D721Med (cell line): ENCODE measurements around the gene MATCAP1.

Experiments used
- DNase-seq: peaks from one replicate; pipeline ENCODE4 v3.0.0; 2011; ENCODE audit warnings: low spot score; ENCODE audit not compliant: insufficient read length
- FAIRE-seq: peaks from 2 replicates; lab custom pipeline; 2011; peaks lifted over from hg19 to GRCh38; lab: Jason Lieb, UNC
- TF ChIP-seq, protein P1 (sequence below): IDR thresholded peaks from 2 replicates; pipeline ENCODE4 v1.5.1; 2012; ENCODE audit warnings: mild to moderate bottlenecking, control low read depth; ENCODE audit not compliant: insufficient read depth; ENCODE audit errors: missing control alignments

Gene MATCAP1

GRCh38 chr16:67145746-67146145, 38.0 kb downstream of the MATCAP1 start:
- no peak for DNase-seq
- TF ChIP-seq, protein P1, sequence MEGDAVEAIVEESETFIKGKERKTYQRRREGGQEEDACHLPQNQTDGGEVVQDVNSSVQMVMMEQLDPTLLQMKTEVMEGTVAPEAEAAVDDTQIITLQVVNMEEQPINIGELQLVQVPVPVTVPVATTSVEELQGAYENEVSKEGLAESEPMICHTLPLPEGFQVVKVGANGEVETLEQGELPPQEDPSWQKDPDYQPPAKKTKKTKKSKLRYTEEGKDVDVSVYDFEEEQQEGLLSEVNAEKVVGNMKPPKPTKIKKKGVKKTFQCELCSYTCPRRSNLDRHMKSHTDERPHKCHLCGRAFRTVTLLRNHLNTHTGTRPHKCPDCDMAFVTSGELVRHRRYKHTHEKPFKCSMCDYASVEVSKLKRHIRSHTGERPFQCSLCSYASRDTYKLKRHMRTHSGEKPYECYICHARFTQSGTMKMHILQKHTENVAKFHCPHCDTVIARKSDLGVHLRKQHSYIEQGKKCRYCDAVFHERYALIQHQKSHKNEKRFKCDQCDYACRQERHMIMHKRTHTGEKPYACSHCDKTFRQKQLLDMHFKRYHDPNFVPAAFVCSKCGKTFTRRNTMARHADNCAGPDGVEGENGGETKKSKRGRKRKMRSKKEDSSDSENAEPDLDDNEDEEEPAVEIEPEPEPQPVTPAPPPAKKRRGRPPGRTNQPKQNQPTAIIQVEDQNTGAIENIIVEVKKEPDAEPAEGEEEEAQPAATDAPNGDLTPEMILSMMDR, result no peak
- no peak for FAIRE-seq

DNA sequence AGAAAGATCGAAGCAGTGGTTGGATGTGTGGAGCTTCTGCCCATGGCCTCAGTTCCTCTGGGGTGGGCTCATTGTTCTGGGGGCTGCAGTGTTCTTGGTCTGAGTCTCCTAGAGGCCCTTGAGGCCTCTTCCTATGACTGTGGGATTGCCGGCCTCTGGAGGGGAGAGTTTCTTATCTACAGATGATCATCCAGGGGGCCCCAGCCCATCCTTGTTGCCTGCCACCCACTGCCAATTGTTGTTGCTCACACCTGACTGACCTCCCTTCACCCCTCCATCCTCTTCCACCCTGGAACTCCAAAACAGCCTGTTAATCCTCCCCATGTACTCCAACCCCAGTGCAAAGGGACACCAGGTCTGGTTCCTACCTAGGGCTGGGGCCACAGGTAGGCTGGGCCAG, 38.8 kb downstream of the MATCAP1 start:
- no peak for FAIRE-seq
- DNase-seq, result no peak
- TF ChIP-seq, protein P1, result no peak

DNA sequence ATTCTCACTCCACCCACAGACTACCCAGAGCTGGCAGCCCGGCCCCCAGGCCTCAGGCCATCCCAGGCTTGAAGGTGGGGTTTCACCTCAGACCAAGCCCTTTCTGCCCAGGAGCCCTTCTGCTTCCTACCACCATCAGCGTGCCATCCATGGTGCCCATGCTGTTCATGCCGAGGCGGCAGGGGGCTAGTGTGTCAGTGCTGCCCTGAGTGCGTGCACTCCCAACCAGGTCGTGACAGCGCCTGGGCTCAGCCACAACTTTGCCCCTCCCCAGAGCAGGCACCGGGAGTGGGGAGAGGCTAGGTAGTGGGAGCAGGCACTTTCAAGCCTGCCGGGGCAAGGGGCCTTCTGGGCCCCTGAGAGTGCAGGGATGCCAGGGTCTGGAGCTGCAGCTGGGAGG, 41.4 kb downstream of the MATCAP1 start:
- DNase-seq, result no peak
- no peak for FAIRE-seq
- TF ChIP-seq, protein P1, result no peak

- DNase-seq, result no peak
- FAIRE-seq, result no peak
- TF ChIP-seq, protein P1, result no peak
These were observed 42.4 kb downstream of the MATCAP1 start for GRCh38 chr16:67141391-67141790.

- DNase-seq (no peak), FAIRE-seq (no peak)
- TF ChIP-seq, protein P1, result no peak
These were observed 46.2 kb downstream of the MATCAP1 start for GRCh38 chr16:67137605-67138004.

- no peak for FAIRE-seq
- no peak for DNase-seq
- TF ChIP-seq, protein P1, result no peak
These were observed 54.3 kb downstream of the MATCAP1 start for GRCh38 chr16:67129422-67129821.

DNA sequence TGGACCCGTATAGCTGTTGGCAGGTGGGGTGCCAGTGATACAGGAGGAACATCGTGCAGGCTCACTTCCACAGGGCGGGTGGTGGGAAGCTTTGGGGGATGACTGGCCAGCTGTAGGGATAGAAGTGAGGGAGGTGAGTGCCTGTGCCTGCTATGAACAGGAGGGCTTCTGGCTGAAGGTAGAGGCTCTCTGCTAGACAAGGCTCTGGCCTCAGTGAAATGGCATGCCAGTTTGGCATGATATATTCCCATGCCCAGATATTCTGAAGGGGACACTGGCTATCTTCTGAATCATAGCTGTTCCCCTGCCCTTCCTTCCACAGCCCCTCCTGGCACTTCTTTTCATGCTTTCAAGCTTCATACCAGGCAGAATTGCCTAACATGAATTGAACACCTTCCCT, 54.9 kb downstream of the MATCAP1 start:
- TF ChIP-seq, protein P1, result no peak
- no peak for DNase-seq
- no peak for FAIRE-seq
